H1 (cell line): ENCODE results near the gene TRIM38. TPM values are rescaled to one million over a fixed set of nuclear protein-coding genes. Genes with fewer than 3 reads are reported as not detected.

Source experiments
- CTCF ChIA-PET: fragments of 300-600 bp; sonication (Branson Sonifier 250); formaldehyde crosslinking; loops from one replicate; lab custom pipeline; 2021; ENCODE audit not compliant: partially characterized antibody; lab: Charles Lee
- POLR2A ChIA-PET: fragments of 300-600 bp; sonication (Branson Sonifier 250); formaldehyde crosslinking; loops from one replicate; lab custom pipeline; 2021; ENCODE audit warnings: inconsistent platforms; ENCODE audit not compliant: partially characterized antibody; lab: Charles Lee
- DNase-seq, 2 experiments: peaks; one replicate each; pipeline versions ENCODE4 v3.0.0 to v3.0.0-alpha.2; 2010 to 2022; ENCODE audit warnings: low spot score in 2 of 2, low read depth in 1 of 2, mixed read lengths in 1 of 2
- FAIRE-seq: peaks from 2 replicates; lab custom pipeline; 2011; peaks lifted over from hg19 to GRCh38; lab: Jason Lieb, UNC
- H2AFZ ChIP-seq: 2 replicates; pipeline ENCODE4 v1.8.1; 2012; ENCODE audit warnings: low read length, inconsistent platforms
- H2AK5ac ChIP-seq: 2 replicates; pipeline ENCODE4 v1.6.1; 2013; ENCODE audit warnings: low read depth, low read length
- H2BK120ac ChIP-seq: replicated peaks from 2 replicates; pipeline ENCODE3; 2013; ENCODE audit warnings: low read depth, low read length, inconsistent platforms
- H2BK12ac ChIP-seq: 2 replicates; pipeline ENCODE4 v1.6.1; 2013; ENCODE audit warnings: low read depth, low read length
- H2BK15ac ChIP-seq: 2 replicates; pipeline ENCODE4 v1.6.1; 2013; ENCODE audit warnings: low read length
- H2BK20ac ChIP-seq: 2 replicates; pipeline ENCODE4 v1.6.1; 2013; ENCODE audit warnings: low read length
- H2BK5ac ChIP-seq: 2 replicates; pipeline ENCODE4 v1.6.1; 2013; ENCODE audit warnings: low read depth, low read length
- H3K14ac ChIP-seq: 2 replicates; pipeline ENCODE4 v1.6.1; 2013; ENCODE audit warnings: inconsistent platforms; ENCODE audit not compliant: insufficient read length
- H3K18ac ChIP-seq: 2 replicates; pipeline ENCODE4 v1.6.1; 2013; ENCODE audit warnings: low read length; ENCODE audit errors: extremely low read depth
- H3K23ac ChIP-seq: 2 replicates; pipeline ENCODE4 v1.6.1; 2013; ENCODE audit warnings: inconsistent platforms; ENCODE audit not compliant: insufficient read length
- H3K23me2 ChIP-seq: 2 replicates; pipeline ENCODE4 v1.6.1; 2013; ENCODE audit warnings: low read depth, low read length
- H3K27ac ChIP-seq: 2 replicates; pipeline ENCODE4 v1.6.1; 2011; ENCODE audit warnings: low read depth, low read length, inconsistent platforms
- H3K27me3 ChIP-seq, 4 experiments: replicated peaks in 1 of 4; 1 replicate in 1 of 4; 2 replicates in 3 of 4; pipeline versions ENCODE4 v1.6.1 to v1.8.1; 2011 to 2013; ENCODE audit warnings: low read length in 3 of 4, mild to moderate bottlenecking in 3 of 4, inconsistent platforms in 2 of 4, mixed read lengths in 2 of 4, moderate library complexity in 1 of 4; ENCODE audit not compliant: control insufficient read depth in 3 of 4, insufficient read depth in 3 of 4; ENCODE audit errors: extremely low read depth in 1 of 4
- H3K36me3 ChIP-seq, 4 experiments: 2 replicates each; pipeline versions ENCODE4 v1.6.1 to v1.8.1; 2011 to 2013; ENCODE audit warnings: mild to moderate bottlenecking in 4 of 4, low read length in 3 of 4, moderate library complexity in 2 of 4, control low read depth in 1 of 4, inconsistent platforms in 1 of 4; ENCODE audit not compliant: insufficient read depth in 4 of 4, control insufficient read depth in 2 of 4
- H3K4ac ChIP-seq: replicated peaks from 2 replicates; pipeline ENCODE3; 2013; ENCODE audit warnings: low read length, low read depth, mixed read lengths, inconsistent platforms; ENCODE audit not compliant: insufficient read length
- H3K4me1 ChIP-seq, 4 experiments: replicated peaks in 1 of 4; 1 replicate in 1 of 4; 2 replicates in 3 of 4; pipeline versions ENCODE4 v1.6.1 to v1.8.1; 2011 to 2013; ENCODE audit warnings: low read length in 3 of 4, inconsistent platforms in 2 of 4, mixed read lengths in 1 of 4; ENCODE audit not compliant: insufficient read depth in 4 of 4, control insufficient read depth in 3 of 4
- H3K4me2 ChIP-seq, 2 experiments: 2 replicates each; pipeline versions ENCODE4 v1.6.1 to v1.8.1; 2011 to 2013; ENCODE audit warnings: low read depth in 2 of 2, low read length in 2 of 2, control low read depth in 1 of 2, inconsistent platforms in 1 of 2, mild to moderate bottlenecking in 1 of 2; ENCODE audit not compliant: insufficient read depth in 1 of 2
- H3K4me3 ChIP-seq, 4 experiments: fragments of 200-600, 300-600 bp in 1 of 4; sonication (generic), shearing (Covaris generic), sonication (Bioruptor Twin) in 1 of 4; 2 replicates each; pipeline versions ENCODE4 v1.5.1 to v1.8.1; 2011 to 2016; ENCODE audit warnings: low read length in 4 of 4, low read depth in 3 of 4, control low read depth in 2 of 4, inconsistent platforms in 2 of 4, mild to moderate bottlenecking in 2 of 4, mixed read lengths in 1 of 4, moderate library complexity in 1 of 4; ENCODE audit not compliant: insufficient read depth in 2 of 4; ENCODE audit errors: extremely low read depth in 1 of 4
- H3K56ac ChIP-seq: replicated peaks from 2 replicates; pipeline ENCODE3; 2013; ENCODE audit warnings: low read depth, mild to moderate bottlenecking, mixed read lengths, low read length, inconsistent platforms; ENCODE audit not compliant: insufficient read length
- H3K79me1 ChIP-seq: 2 replicates; pipeline ENCODE4 v1.6.1; 2013; ENCODE audit warnings: low read depth, low read length, control low read depth
- H3K79me2 ChIP-seq, 2 experiments: 2 replicates each; pipeline versions ENCODE4 v1.6.1 to v1.8.1; 2012 to 2013; ENCODE audit warnings: low read length in 2 of 2, mild to moderate bottlenecking in 2 of 2, inconsistent platforms in 1 of 2; ENCODE audit not compliant: insufficient read depth in 2 of 2, control insufficient read depth in 1 of 2
- H3K9ac ChIP-seq, 4 experiments: replicated peaks in 1 of 4; 1 replicate in 1 of 4; 2 replicates in 3 of 4; pipeline versions ENCODE4 v1.6.1 to v1.8.1; 2011 to 2013; ENCODE audit warnings: low read depth in 3 of 4, low read length in 3 of 4, control low read depth in 2 of 4, mild to moderate bottlenecking in 2 of 4, moderate library complexity in 2 of 4, inconsistent platforms in 1 of 4; ENCODE audit errors: extremely low read depth in 1 of 4
- H3K9me3 ChIP-seq, 2 experiments: 2 replicates each; pipeline versions ENCODE4 v1.6.1 to v1.8.1; 2012 to 2013; ENCODE audit warnings: mild to moderate bottlenecking in 2 of 2, moderate library complexity in 2 of 2, control low read depth in 1 of 2, inconsistent platforms in 1 of 2, low read depth in 1 of 2, low read length in 1 of 2, mixed read lengths in 1 of 2; ENCODE audit not compliant: insufficient read depth in 2 of 2
- H4K20me1 ChIP-seq, 2 experiments: replicated peaks in 1 of 2; 2 replicates each; pipeline versions ENCODE3 to v1.8.1; 2011 to 2013; ENCODE audit warnings: inconsistent platforms in 2 of 2, low read length in 2 of 2, mild to moderate bottlenecking in 1 of 2; ENCODE audit not compliant: insufficient read depth in 2 of 2, control insufficient read depth in 1 of 2
- H4K5ac ChIP-seq: 2 replicates; pipeline ENCODE4 v1.6.1; 2013; ENCODE audit warnings: low read length, low read depth, mixed read lengths, inconsistent platforms; ENCODE audit not compliant: insufficient read length
- H4K8ac ChIP-seq: 2 replicates; pipeline ENCODE4 v1.8.0; 2013; ENCODE audit warnings: mild to moderate bottlenecking, moderate library complexity, low read length, inconsistent platforms; ENCODE audit not compliant: insufficient read depth; ENCODE audit errors: extremely low read depth
- H4K91ac ChIP-seq: replicated peaks from 2 replicates; pipeline ENCODE3; 2013; ENCODE audit warnings: low read length, mixed read lengths, inconsistent platforms; ENCODE audit not compliant: insufficient read length
- CBX8 ChIP-seq: fragments of 300-800, 300-1000 bp; sonication (generic); IDR thresholded peaks from 2 replicates; pipeline ENCODE4 v1.7.1; 2016; ENCODE audit warnings: low read depth, low read length, borderline replicate concordance
- GABPA ChIP-seq: IDR thresholded peaks from 2 replicates; pipeline ENCODE4 v1.6.1; 2011; ENCODE audit warnings: mild to moderate bottlenecking, low read length, moderate library complexity, borderline replicate concordance; ENCODE audit not compliant: insufficient read depth
- KDM5A ChIP-seq: fragments of 200-600 bp; IDR thresholded peaks from 2 replicates; pipeline ENCODE4 v1.7.1; 2012; ENCODE audit warnings: mild to moderate bottlenecking, low read length, inconsistent platforms, mixed read lengths
- RNF2 ChIP-seq: fragments of 200-900, 300-1000 bp; sonication (generic); IDR thresholded peaks from 2 replicates; pipeline ENCODE4 v1.7.1; 2016; ENCODE audit warnings: borderline replicate concordance, low read depth, mild to moderate bottlenecking, antibody characterized with exemption, low read length; ENCODE audit not compliant: poor library complexity, severe bottlenecking; ENCODE audit errors: missing control alignments
- RXRA ChIP-seq: IDR thresholded peaks from 2 replicates; pipeline ENCODE4 v1.6.1; 2011; ENCODE audit warnings: low read depth, mild to moderate bottlenecking, low read length, moderate library complexity; ENCODE audit not compliant: insufficient read depth
- SRF ChIP-seq: IDR thresholded peaks from 2 replicates; pipeline ENCODE4 v1.6.1; 2011; ENCODE audit warnings: mild to moderate bottlenecking, low read depth, low read length, moderate library complexity
- WGBS, 2 experiments: shearing (Covaris generic) in 1 of 2; methylation state at CpG; one replicate each; pipeline versions ENCODE4 v1.1.6 to v1.1.7; 2013 to 2015; ENCODE audit warnings: low lambda C conversion rate in 2 of 2, mixed read lengths in 2 of 2, inconsistent platforms in 1 of 2, low coverage in 1 of 2, missing lambda C conversion rate in 1 of 2; ENCODE audit not compliant: insufficient replicate concordance in 2 of 2, insufficient coverage in 1 of 2, insufficient read length in 1 of 2; ENCODE audit errors: extremely low coverage in 1 of 2, missing lambda C conversion rate in 1 of 2; 5-methylcytosine and 5-hydroxymethylcytosine counted together
- polyA plus RNA-seq, 7 experiments: library from polyadenylated mRNA; depleted of rRNA in 3 of 7; stranded (reverse) in 5 of 7; unstranded in 2 of 7; fragments of >200 nt in 5 of 7; fragments of 200-250 nt in 2 of 7; gene quantifications; 1 replicate in 5 of 7; 2 replicates in 1 of 7; 4 replicates in 1 of 7; pipeline versions ENCODE4 v1.2.1 to v1.2.3, GENCODE V29; 2011 to 2013; ENCODE audit warnings: missing spikeins in 2 of 7, mixed read lengths in 2 of 7
- total RNA-seq: library from RNA; stranded (reverse); fragmentation: NEBNext Ultra II Directional; extraction: Animal tissue kit (Norgen Biotek cat#: 25700); gene quantifications from 2 replicates; pipeline ENCODE4 v1.2.1, GENCODE V29; 2021
- TF ChIP-seq, protein P1 (sequence below): IDR thresholded peaks from 2 replicates; pipeline ENCODE4 v1.6.1; 2011; ENCODE audit warnings: low read depth, mild to moderate bottlenecking, low read length; ENCODE audit not compliant: insufficient read depth

Gene TRIM38
- total and polyA plus RNA-seq, 2 of the 8 experiments (the other 6 are each of a cell fraction or from before 2014, with no cell fraction given): 0.43 to 0.56 TPM

DNA sequence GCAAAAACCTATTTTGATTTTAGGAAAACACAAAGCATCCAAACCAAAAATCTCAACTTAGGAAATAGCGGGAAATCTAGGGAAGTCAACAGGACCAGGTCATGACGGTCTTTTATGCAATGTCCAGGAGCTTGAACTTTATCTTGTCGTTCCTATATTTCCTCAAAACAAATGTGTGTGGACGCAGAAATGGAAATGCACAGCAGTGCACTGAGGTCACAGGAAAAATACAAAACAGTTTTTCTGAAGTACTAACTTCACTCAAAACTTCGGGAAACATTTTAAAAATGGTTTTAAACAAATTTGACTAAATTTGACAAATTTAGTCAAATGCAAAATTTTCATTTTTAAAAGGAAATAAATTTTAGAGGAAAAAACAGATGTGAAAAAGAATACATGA, 26.6 kb upstream of the TRIM38 start:
- no peak overlapping the region for H3K14ac ChIP-seq
- H4K5ac ChIP-seq: no peak overlapping the region
- no peaks in the 10 kb centered on the region for H4K20me1 ChIP-seq
- H4K8ac ChIP-seq: no peak overlapping the region
- no peak overlapping the region for H2BK15ac ChIP-seq
- H2BK12ac ChIP-seq: no peak overlapping the region
- FAIRE-seq (no peak), DNase-seq (no peak)
- no peak overlapping the region for H2AK5ac ChIP-seq
- no peak overlapping the region for H2BK20ac ChIP-seq
- H3K56ac ChIP-seq: no peak overlapping the region
- POLR2A ChIA-PET: interaction anchor here (1.6 kb wide), 1 partner anchor 10 kb away, joined by 4 read pairs; no protein-coding TSS in a partner anchor
- no peak overlapping the region for H3K27ac ChIP-seq
- no peaks in the 10 kb centered on the region for H3K23me2 ChIP-seq
- no peak overlapping the region for H3K23ac ChIP-seq
- H3K9me3 ChIP-seq: no peaks in the 10 kb centered on the region
- no peak overlapping the region for H3K18ac ChIP-seq
- no peaks in the 10 kb centered on the region for H3K79me1 ChIP-seq
- H2BK5ac ChIP-seq: no peak overlapping the region
- H2BK120ac ChIP-seq: no peak overlapping the region
- TF ChIP-seq CBX8: no peak
- TF ChIP-seq, protein P1, sequence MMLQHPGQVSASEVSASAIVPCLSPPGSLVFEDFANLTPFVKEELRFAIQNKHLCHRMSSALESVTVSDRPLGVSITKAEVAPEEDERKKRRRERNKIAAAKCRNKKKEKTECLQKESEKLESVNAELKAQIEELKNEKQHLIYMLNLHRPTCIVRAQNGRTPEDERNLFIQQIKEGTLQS: no peak
- no peak for TF ChIP-seq SRF
- TF ChIP-seq RXRA: no peak
- no peak for TF ChIP-seq RNF2
- no peak for TF ChIP-seq KDM5A
- TF ChIP-seq GABPA: no peak
- TF ChIP-seq, all 59 proteins: peak for 0
- CTCF ChIA-PET: interaction anchor here (1.2 to 1.3 kb wide), 2 partner anchors 11 to 148 kb away, joined by 3 to 7 read pairs; no protein-coding TSS in a partner anchor
- no peaks in the 10 kb centered on the region for H3K27me3 ChIP-seq
- H3K79me2 ChIP-seq: no peaks in the 10 kb centered on the region
- WGBS, 2 experiments: 89% methylated on average over 5 of the region's 5 CpGs; no CpG with 5 or more reads in 1 of the 2 experiments
- no peak overlapping the region for H3K4me2 ChIP-seq
- H2AFZ ChIP-seq: no peak overlapping the region
- H3K4me3 ChIP-seq: no peak overlapping the region
- no peaks in the 10 kb centered on the region for H3K4me1 ChIP-seq
- H3K4ac ChIP-seq: no peak overlapping the region
- H3K9ac ChIP-seq: no peak overlapping the region
- no peak overlapping the region for H4K91ac ChIP-seq
- H3K36me3 ChIP-seq: no peaks in the 10 kb centered on the region
